A549 (cell line): ENCODE results near the gene TRIP10. TPM values are rescaled to one million over a fixed set of nuclear protein-coding genes. Genes with fewer than 3 reads are reported as not detected.
A peak's percentile ranks its signal among the peaks of the same experiment; 100 is the strongest.

Source experiments
- ATAC-seq, 2 experiments: fragments of 200-7000 bp in 1 of 2; fragments of >200 bp in 1 of 2; cut with Nextera tagmentation in 1 of 2; cut with Tn5 transposase in 1 of 2; 3 replicates each; pipeline versions ENCODE4 v1.8.0 to v1.9.1; 2018 to 2020; ENCODE audit warnings: mild to moderate bottlenecking in 1 of 2, moderate library complexity in 1 of 2
- CTCF ChIA-PET: fragments of 300-600 bp; sonication (Branson Sonifier 250); formaldehyde crosslinking; extraction: SDS; loops from one replicate; lab custom pipeline; 2021; ENCODE audit warnings: antibody characterized with exemption, inconsistent platforms; lab: Yijun Ruan, JAX
- POLR2A ChIA-PET: fragments of 350-600 bp; formaldehyde crosslinking; extraction: SDS; loops from one replicate; lab custom pipeline; 2021; ENCODE audit warnings: antibody characterized with exemption, inconsistent platforms; lab: Yijun Ruan, JAX
- DNase-seq, 2 experiments: peaks; one replicate each; pipeline versions ENCODE4 v3.0.0 to v3.0.0-alpha.2; 2011 to 2016; ENCODE audit warnings: low read depth in 1 of 2, low spot score in 1 of 2
- FAIRE-seq: peaks from 2 replicates; lab custom pipeline; 2011; peaks lifted over from hg19 to GRCh38; lab: Jason Lieb, UNC
- H3K27ac ChIP-seq, 2 experiments: fragments of >200 bp; sonication (Bioruptor Twin); formaldehyde crosslinking; 3 replicates each; pipeline ENCODE4 v1.5.1; 2016 to 2017
- H3K4me1 ChIP-seq: fragments of >200 bp; sonication (Bioruptor Twin); formaldehyde crosslinking; 3 replicates; pipeline ENCODE4 v1.6.1; 2016
- H3K4me2 ChIP-seq: fragments of >200 bp; sonication (Bioruptor Twin); formaldehyde crosslinking; 3 replicates; pipeline ENCODE4 v1.6.1; 2016
- H3K4me3 ChIP-seq: fragments of >200 bp; sonication (Bioruptor Twin); formaldehyde crosslinking; 3 replicates; pipeline ENCODE4 v1.5.1; 2016
- H3K9me3 ChIP-seq: fragments of >200 bp; sonication (Bioruptor Twin); formaldehyde crosslinking; 3 replicates; pipeline ENCODE4 v1.6.1; 2016
- CHD4 ChIP-seq: fragments of 200-600 bp; sonication (generic); IDR thresholded peaks from 2 replicates; pipeline ENCODE4 v1.6.1; 2016; ENCODE audit warnings: antibody characterized with exemption, mild to moderate bottlenecking, borderline replicate concordance
- EHF ChIP-seq: fragments of 250-450 bp; sonication (Bioruptor Pico); IDR thresholded peaks from 2 replicates; pipeline ENCODE4 v1.5.0; 2020; ENCODE audit warnings: mild to moderate bottlenecking
- FOSB ChIP-seq: fragments of 250-450 bp; sonication (Bioruptor Pico); IDR thresholded peaks from 2 replicates; pipeline ENCODE4 v1.5.0; 2020; ENCODE audit warnings: mild to moderate bottlenecking, moderate library complexity
- FOSL2 ChIP-seq, 2 experiments: fragments of 450-650 bp in 1 of 2; fragments of >200 bp in 1 of 2; sonication (Bioruptor Twin) in 1 of 2; formaldehyde crosslinking; IDR thresholded peaks; 2 replicates each; pipeline versions ENCODE4 v1.5.0 to v1.6.1; 2016 to 2020; ENCODE audit warnings: mild to moderate bottlenecking in 1 of 2, moderate library complexity in 1 of 2
- GATA3 ChIP-seq: IDR thresholded peaks from 2 replicates; pipeline ENCODE4 v1.6.1; 2012; ENCODE audit warnings: borderline replicate concordance
- HDAC2 ChIP-seq: fragments of 200-600 bp; sonication (generic); IDR thresholded peaks from 2 replicates; pipeline ENCODE4 v1.6.1; 2016
- JUN ChIP-seq, 2 experiments: fragments of >200 bp; sonication (Bioruptor Twin); formaldehyde crosslinking; IDR thresholded peaks; 2 replicates in 1 of 2; 3 replicates in 1 of 2; pipeline ENCODE4 v1.6.1; 2016 to 2017
- MAZ ChIP-seq: fragments of 150-350 bp; IDR thresholded peaks from 2 replicates; pipeline ENCODE4 v1.6.1; 2014; ENCODE audit warnings: antibody characterized with exemption, low read depth, low read length, borderline replicate concordance
- MYC ChIP-seq: IDR thresholded peaks from 2 replicates; pipeline ENCODE4 v1.6.1; 2012; ENCODE audit warnings: mild to moderate bottlenecking, inconsistent platforms, low read length, improper control_type of control experiment, borderline replicate concordance
- PHF8 ChIP-seq: fragments of 200-600 bp; sonication (generic); IDR thresholded peaks from 2 replicates; pipeline ENCODE4 v1.6.1; 2016; ENCODE audit warnings: low read depth, mild to moderate bottlenecking, antibody characterized with exemption, moderate library complexity, borderline replicate concordance
- POLR2A ChIP-seq: IDR thresholded peaks from 2 replicates; pipeline ENCODE4 v1.6.1; 2012; ENCODE audit warnings: mild to moderate bottlenecking, low read length
- POLR2AphosphoS2 ChIP-seq: conservative IDR thresholded peaks from 2 replicates; pipeline ENCODE4 v1.6.1; 2012; ENCODE audit warnings: low read length, improper control_type of control experiment, inconsistent platforms
- ZSCAN20 ChIP-seq: fragments of 250-450 bp; sonication (Bioruptor Pico); IDR thresholded peaks from 2 replicates; pipeline ENCODE4 v1.8.0; 2022; ENCODE audit warnings: mild to moderate bottlenecking, moderate library complexity
- WGBS: methylation state at CpG from one replicate; pipeline ENCODE4 v1.1.6; 2017; ENCODE audit errors: missing lambda C conversion rate; 5-methylcytosine and 5-hydroxymethylcytosine counted together
- polyA plus RNA-seq, 4 experiments: library from polyadenylated mRNA; depleted of rRNA in 3 of 4; stranded (reverse); fragments of >200 nt; fragmentation: RNase III in 1 of 4; extraction: RNeasy Plus Mini Kit Qiagen cat#74134 plus additional on column Dnase treatment in 1 of 4; gene quantifications; 2 replicates in 3 of 4; 3 replicates in 1 of 4; pipeline ENCODE4 v1.2.3, GENCODE V29; 2011 to 2017
- TF ChIP-seq, protein P1 (sequence below): IDR thresholded peaks from 2 replicates; pipeline ENCODE4 v1.6.1; 2012; ENCODE audit warnings: low read depth, borderline replicate concordance
- TF ChIP-seq, protein P2 (sequence below): fragments of 200-600 bp; sonication (generic); IDR thresholded peaks from 2 replicates; pipeline ENCODE4 v1.6.1; 2016; ENCODE audit warnings: antibody characterized with exemption, mild to moderate bottlenecking, moderate library complexity
- TF ChIP-seq, protein P3 (sequence below): IDR thresholded peaks from 2 replicates; pipeline ENCODE4 v1.6.1; 2012
- TF ChIP-seq, protein P4 (sequence below): fragments of >200 bp; sonication (Bioruptor Twin); formaldehyde crosslinking; IDR thresholded peaks from 3 replicates; pipeline ENCODE4 v1.6.1; 2016
- TF ChIP-seq, protein P5 (sequence below): fragments of 450-650 bp; IDR thresholded peaks from 2 replicates; pipeline ENCODE4 v1.6.1; 2014; ENCODE audit warnings: antibody characterized with exemption
- TF ChIP-seq, protein P6 (sequence below): fragments of 150-350 bp; IDR thresholded peaks from 2 replicates; pipeline ENCODE4 v1.6.1; 2014; ENCODE audit warnings: low read depth, mild to moderate bottlenecking, low read length
- TF ChIP-seq, protein P7 (sequence below): IDR thresholded peaks from 2 replicates; pipeline ENCODE4 v1.6.1; 2012

Gene TRIP10
- polyA plus RNA-seq, 2 of the 4 experiments (the other 2 are of a cell fraction) = 39.2 to 60.9 TPM

DNA sequence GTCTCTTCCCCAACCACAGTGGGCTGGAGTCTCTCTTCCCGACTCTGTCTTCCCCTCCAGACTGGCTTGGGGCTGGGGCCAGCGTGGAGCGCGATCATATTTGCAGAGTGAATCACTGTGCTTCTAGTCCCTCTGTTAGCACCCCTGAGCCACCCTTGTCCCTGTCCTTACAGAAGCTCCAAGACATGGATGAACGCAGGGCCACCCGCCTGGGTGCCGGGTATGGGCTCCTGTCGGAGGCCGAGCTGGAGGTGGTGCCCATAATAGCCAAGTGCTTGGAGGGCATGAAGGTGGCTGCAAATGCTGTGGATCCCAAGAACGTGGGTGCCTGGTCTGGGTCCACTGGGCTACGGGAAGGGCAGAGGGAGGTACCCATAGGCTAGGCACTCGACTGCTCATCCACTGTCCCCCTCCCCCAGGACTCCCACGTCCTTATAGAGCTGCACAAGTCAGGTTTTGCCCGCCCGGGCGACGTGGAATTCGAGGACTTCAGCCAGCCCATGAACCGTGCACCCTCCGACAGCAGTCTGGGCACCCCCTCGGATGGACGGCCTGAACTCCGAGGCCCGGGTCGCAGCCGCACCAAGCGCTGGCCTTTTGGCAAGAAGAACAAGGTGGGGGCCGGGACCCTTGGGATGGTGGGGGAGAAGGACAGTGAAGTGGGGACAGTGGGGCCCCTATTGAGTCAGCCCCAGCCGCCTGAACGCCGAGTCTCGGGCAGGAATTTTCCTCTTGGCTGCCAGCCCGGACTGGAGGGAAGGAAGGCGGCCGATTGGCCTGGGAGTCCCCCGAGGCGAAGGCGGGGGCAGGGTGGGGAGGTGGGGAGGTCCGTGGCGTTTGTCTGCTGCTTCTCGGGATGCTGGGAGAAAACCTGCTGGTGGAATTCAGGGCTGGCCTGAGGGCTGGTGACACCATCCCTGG lies 5.2 kb downstream of the TRIP10 start:
- Histone ChIP-seq H3K4me1 (peaks cover 64% of the 10 kb centered on the region), H3K27ac (peak overlapping the region; percentile 92 to 99)
- TF ChIP-seq GATA3 (peak; percentile 66; the same call in 1 of the 2 replicates), MYC (no peak), MAZ (peak; percentile 9; the same call in 1 of the 2 replicates), JUN (IDR thresholded peaks at IDR 0.05) (peak; percentile 40 to 84; a peak in 3 of 5 replicates), POLR2A (0 out of 2 replicates have a peak, but pooled peaks have one; percentile 8), PHF8 (no peak), POLR2AphosphoS2 (no peak), EHF (CRISPR knock-in tag) (0 out of 2 replicates have a peak, but pooled peaks have one; percentile 49), FOSL2 (IDR thresholded peaks at IDR 0.05) (0 out of 2 replicates have a peak, but pooled peaks have one; percentile 33), FOSL2 (CRISPR knock-in tag; IDR thresholded peaks at IDR 0.05) (peak; percentile 50)
- TF ChIP-seq, protein P1, sequence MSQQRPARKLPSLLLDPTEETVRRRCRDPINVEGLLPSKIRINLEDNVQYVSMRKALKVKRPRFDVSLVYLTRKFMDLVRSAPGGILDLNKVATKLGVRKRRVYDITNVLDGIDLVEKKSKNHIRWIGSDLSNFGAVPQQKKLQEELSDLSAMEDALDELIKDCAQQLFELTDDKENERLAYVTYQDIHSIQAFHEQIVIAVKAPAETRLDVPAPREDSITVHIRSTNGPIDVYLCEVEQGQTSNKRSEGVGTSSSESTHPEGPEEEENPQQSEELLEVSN = peak; percentile 52; the same call in 1 of the 2 replicates
- TF ChIP-seq, protein P2, sequence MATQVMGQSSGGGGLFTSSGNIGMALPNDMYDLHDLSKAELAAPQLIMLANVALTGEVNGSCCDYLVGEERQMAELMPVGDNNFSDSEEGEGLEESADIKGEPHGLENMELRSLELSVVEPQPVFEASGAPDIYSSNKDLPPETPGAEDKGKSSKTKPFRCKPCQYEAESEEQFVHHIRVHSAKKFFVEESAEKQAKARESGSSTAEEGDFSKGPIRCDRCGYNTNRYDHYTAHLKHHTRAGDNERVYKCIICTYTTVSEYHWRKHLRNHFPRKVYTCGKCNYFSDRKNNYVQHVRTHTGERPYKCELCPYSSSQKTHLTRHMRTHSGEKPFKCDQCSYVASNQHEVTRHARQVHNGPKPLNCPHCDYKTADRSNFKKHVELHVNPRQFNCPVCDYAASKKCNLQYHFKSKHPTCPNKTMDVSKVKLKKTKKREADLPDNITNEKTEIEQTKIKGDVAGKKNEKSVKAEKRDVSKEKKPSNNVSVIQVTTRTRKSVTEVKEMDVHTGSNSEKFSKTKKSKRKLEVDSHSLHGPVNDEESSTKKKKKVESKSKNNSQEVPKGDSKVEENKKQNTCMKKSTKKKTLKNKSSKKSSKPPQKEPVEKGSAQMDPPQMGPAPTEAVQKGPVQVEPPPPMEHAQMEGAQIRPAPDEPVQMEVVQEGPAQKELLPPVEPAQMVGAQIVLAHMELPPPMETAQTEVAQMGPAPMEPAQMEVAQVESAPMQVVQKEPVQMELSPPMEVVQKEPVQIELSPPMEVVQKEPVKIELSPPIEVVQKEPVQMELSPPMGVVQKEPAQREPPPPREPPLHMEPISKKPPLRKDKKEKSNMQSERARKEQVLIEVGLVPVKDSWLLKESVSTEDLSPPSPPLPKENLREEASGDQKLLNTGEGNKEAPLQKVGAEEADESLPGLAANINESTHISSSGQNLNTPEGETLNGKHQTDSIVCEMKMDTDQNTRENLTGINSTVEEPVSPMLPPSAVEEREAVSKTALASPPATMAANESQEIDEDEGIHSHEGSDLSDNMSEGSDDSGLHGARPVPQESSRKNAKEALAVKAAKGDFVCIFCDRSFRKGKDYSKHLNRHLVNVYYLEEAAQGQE = no peak
- TF ChIP-seq, protein P3, sequence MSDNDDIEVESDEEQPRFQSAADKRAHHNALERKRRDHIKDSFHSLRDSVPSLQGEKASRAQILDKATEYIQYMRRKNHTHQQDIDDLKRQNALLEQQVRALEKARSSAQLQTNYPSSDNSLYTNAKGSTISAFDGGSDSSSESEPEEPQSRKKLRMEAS = peak; percentile 59
- TF ChIP-seq, protein P4, sequence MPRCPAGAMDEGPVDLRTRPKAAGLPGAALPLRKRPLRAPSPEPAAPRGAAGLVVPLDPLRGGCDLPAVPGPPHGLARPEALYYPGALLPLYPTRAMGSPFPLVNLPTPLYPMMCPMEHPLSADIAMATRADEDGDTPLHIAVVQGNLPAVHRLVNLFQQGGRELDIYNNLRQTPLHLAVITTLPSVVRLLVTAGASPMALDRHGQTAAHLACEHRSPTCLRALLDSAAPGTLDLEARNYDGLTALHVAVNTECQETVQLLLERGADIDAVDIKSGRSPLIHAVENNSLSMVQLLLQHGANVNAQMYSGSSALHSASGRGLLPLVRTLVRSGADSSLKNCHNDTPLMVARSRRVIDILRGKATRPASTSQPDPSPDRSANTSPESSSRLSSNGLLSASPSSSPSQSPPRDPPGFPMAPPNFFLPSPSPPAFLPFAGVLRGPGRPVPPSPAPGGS = peak; percentile 53; the same call in 2 of the 3 replicates
- TF ChIP-seq, protein P5, sequence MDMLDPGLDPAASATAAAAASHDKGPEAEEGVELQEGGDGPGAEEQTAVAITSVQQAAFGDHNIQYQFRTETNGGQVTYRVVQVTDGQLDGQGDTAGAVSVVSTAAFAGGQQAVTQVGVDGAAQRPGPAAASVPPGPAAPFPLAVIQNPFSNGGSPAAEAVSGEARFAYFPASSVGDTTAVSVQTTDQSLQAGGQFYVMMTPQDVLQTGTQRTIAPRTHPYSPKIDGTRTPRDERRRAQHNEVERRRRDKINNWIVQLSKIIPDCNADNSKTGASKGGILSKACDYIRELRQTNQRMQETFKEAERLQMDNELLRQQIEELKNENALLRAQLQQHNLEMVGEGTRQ = no peak
- TF ChIP-seq, all 56 proteins: peak for 9
- peak overlapping the region; percentile 67 for H3K4me2 ChIP-seq
- POLR2A ChIA-PET = interaction anchor here (1.0 to 1.3 kb wide), 2 partner anchors 119 to 214 kb away, joined by 3 read pairs; partner anchors contain the start of gene TNFSF9
- no peaks in the 10 kb centered on the region for H3K9me3 ChIP-seq
- peak overlapping the region; percentile 24; the same call in 1 of the 3 replicates for H3K4me3 ChIP-seq
- DNase-seq (peak; percentile 86 to 88), ATAC-seq (peak; percentile 79), FAIRE-seq (no peak)
- CTCF ChIA-PET = interaction anchor here (1.0 to 6.3 kb wide), 3 partner anchors 24 to 119 kb away, joined by 4 to 36 read pairs (median 4); no protein-coding TSS in a partner anchor
- 0% methylated on average over 8 of the region's 41 CpGs for WGBS

DNA sequence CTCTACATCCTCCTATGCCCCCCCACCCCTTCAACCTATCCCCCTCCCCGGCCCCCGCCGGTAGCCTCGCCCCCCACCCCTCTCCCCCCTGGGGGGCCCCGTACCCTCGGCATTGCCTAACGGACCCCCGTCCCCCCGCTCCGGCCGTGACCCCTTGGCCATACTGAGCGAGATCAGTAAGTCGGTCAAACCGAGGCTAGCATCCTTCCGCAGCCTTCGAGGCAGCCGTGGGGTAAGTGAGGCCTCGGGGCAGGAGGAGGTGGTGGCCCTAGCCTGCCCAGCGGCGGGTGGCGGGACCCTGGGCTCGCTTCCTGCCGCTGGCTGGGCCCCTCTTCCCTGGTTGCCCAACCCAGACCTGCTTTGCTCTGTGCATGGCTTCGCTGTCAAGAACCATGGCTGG lies 6.5 kb downstream of the TRIP10 start:
- FAIRE-seq (no peak), ATAC-seq (no peak), DNase-seq (no peak)
- ChIA-PET CTCF (interaction anchor here (6.3 kb wide), 1 partner anchor 117 kb away, joined by 36 read pairs; no protein-coding TSS in a partner anchor), POLR2A (no interaction called here)
- Histone ChIP-seq H3K9me3 (no peaks in the 10 kb centered on the region), H3K4me3 (no peak overlapping the region), H3K27ac (peak overlapping the region; percentile 92 to 99), H3K4me2 (peak overlapping the region; percentile 67), H3K4me1 (peaks cover 66% of the 10 kb centered on the region)
- WGBS = 100% methylated on average over 3 of the region's 24 CpGs
- TF ChIP-seq, protein P6, sequence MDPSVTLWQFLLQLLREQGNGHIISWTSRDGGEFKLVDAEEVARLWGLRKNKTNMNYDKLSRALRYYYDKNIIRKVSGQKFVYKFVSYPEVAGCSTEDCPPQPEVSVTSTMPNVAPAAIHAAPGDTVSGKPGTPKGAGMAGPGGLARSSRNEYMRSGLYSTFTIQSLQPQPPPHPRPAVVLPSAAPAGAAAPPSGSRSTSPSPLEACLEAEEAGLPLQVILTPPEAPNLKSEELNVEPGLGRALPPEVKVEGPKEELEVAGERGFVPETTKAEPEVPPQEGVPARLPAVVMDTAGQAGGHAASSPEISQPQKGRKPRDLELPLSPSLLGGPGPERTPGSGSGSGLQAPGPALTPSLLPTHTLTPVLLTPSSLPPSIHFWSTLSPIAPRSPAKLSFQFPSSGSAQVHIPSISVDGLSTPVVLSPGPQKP = no peak
- TF ChIP-seq, protein P7, sequence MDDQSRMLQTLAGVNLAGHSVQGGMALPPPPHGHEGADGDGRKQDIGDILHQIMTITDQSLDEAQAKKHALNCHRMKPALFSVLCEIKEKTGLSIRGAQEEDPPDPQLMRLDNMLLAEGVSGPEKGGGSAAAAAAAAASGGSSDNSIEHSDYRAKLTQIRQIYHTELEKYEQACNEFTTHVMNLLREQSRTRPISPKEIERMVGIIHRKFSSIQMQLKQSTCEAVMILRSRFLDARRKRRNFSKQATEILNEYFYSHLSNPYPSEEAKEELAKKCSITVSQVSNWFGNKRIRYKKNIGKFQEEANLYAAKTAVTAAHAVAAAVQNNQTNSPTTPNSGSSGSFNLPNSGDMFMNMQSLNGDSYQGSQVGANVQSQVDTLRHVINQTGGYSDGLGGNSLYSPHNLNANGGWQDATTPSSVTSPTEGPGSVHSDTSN = no peak
- TF ChIP-seq, protein P2 = no peak
- TF ChIP-seq ZSCAN20 (CRISPR knock-in tag) (no peak), GATA3 (no peak), HDAC2 (no peak), CHD4 (no peak), FOSB (no peak)
